H1 (cell line): Measurements from ENCODE around the gene MOB4. TPM values are rescaled to one million over a fixed set of nuclear protein-coding genes. Genes with fewer than 3 reads are reported as not detected.

Experiments
- PHF8 ChIP-seq: fragments of 200-600 bp; sonication (generic); conservative IDR thresholded peaks from 2 replicates; pipeline ENCODE4 v1.7.1; 2012; ENCODE audit warnings: low read depth, mild to moderate bottlenecking, inconsistent platforms, low read length, moderate library complexity
- POLR2A ChIP-seq, 2 experiments: IDR thresholded peaks; 1 replicate in 1 of 2; 2 replicates in 1 of 2; pipeline ENCODE4 v1.6.1; 2011; ENCODE audit warnings: low read depth in 2 of 2, low read length in 2 of 2, mild to moderate bottlenecking in 2 of 2; ENCODE audit errors: control extremely low read depth in 1 of 2
- polyA plus RNA-seq, 7 experiments: library from polyadenylated mRNA; depleted of rRNA in 3 of 7; stranded (reverse) in 5 of 7; unstranded in 2 of 7; fragments of >200 nt in 5 of 7; fragments of 200-250 nt in 2 of 7; gene quantifications; 1 replicate in 5 of 7; 2 replicates in 1 of 7; 4 replicates in 1 of 7; pipeline versions ENCODE4 v1.2.1 to v1.2.3, GENCODE V29; 2011 to 2013; ENCODE audit warnings: missing spikeins in 2 of 7, mixed read lengths in 2 of 7
- small RNA-seq: library from polyadenylated mRNA; stranded (forward); fragments of <200 nt; extraction: miRNeasy Mini kit (QIAGEN cat#:217004); gene quantifications from one replicate; pipeline ENCODE3, GENCODE V24; 2013; ENCODE audit not compliant: insufficient read depth
- total RNA-seq: library from RNA; stranded (reverse); fragmentation: NEBNext Ultra II Directional; extraction: Animal tissue kit (Norgen Biotek cat#: 25700); gene quantifications from 2 replicates; pipeline ENCODE4 v1.2.1, GENCODE V29; 2021

MOB4 gene
- total and polyA plus RNA-seq, 2 of the 8 experiments (the other 6 are each of a cell fraction or from before 2014, with no cell fraction given), result 51.5 to 54.2 TPM

DNA sequence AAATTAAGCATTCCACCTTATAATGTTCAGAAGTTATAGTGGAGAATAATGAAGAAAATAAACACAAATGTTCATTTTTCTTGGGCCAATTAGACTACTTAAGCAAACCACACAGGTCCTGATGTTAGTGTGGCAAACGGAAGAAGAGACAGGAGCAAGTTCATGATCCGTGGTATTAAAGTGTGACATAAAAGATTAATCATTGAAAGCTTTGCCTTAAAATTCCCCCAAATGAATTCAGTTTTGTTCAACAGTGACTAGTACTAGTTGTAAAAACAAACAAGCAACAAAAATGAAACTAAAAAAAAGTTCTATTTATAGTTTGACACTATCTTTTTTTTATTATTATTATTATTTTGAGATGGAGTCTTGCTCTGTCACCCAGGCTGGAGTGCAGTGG, 85.9 kb downstream of the MOB4 start (continued):
- TF ChIP-seq PHF8 (no peak), POLR2A (IDR thresholded peaks at IDR 0.05; ENCODE audit: control extremely low read depth in 1 of 2, low read depth in 2 of 2, low read length in 2 of 2) (no peak)

Small RNA genes within 50 kb of the gene (small RNA-seq; reads per million reads assigned to genes)
- not detected for gene AC020550.1

Other genes starting within 250 kb of the MOB4 start
- 1.3 TPM in 2 replicates for gene ANKRD44, start 205.3 kb upstream of the MOB4 start, total RNA-seq
- 1.2 and 1.4 TPM in 2 replicates for gene ANKRD44, start 205.3 kb upstream of the MOB4 start, polyA plus RNA-seq (2011; rRNA removed)
- 294 and 320 TPM in 2 replicates for gene SF3B1, start 81.0 kb upstream of the MOB4 start, total RNA-seq
- gene SF3B1, start 81.0 kb upstream of the MOB4 start, polyA plus RNA-seq (2011; rRNA removed), result 189 and 403 TPM in 2 replicates
- gene COQ10B, start 62.5 kb upstream of the MOB4 start, total RNA-seq, result 17.0 and 17.3 TPM in 2 replicates
- gene COQ10B, start 62.5 kb upstream of the MOB4 start, polyA plus RNA-seq (2011; rRNA removed), result 1.7 and 1.9 TPM in 2 replicates
- gene HSPD1, start 16.2 kb upstream of the MOB4 start, total RNA-seq, result 1,063 and 1,108 TPM in 2 replicates
- 166 and 221 TPM in 2 replicates for gene HSPD1, start 16.2 kb upstream of the MOB4 start, polyA plus RNA-seq (2011; rRNA removed)
- gene HSPE1, start 15.7 kb upstream of the MOB4 start, total RNA-seq, result 364 and 377 TPM in 2 replicates
- 105 and 206 TPM in 2 replicates for gene HSPE1, start 15.7 kb upstream of the MOB4 start, polyA plus RNA-seq (2011; rRNA removed)
- 1.2 and 2.4 TPM in 2 replicates for gene RFTN2, start 159.5 kb downstream of the MOB4 start, total RNA-seq
- 0.42 and 2.3 TPM in 2 replicates for gene RFTN2, start 159.5 kb downstream of the MOB4 start, polyA plus RNA-seq (2011; rRNA removed)
- 26.8 and 27.2 TPM in 2 replicates for gene MARS2, start 189.3 kb downstream of the MOB4 start, total RNA-seq
- gene MARS2, start 189.3 kb downstream of the MOB4 start, polyA plus RNA-seq (2011; rRNA removed), result 15.7 and 18.9 TPM in 2 replicates